Tracheal epithelial cell (primary cell): ENCODE measurements around the gene GSDMA. TPM values are rescaled to one million over a fixed set of nuclear protein-coding genes. Genes with fewer than 3 reads are reported as not detected.

Experiments
- total RNA-seq: library from RNA; depleted of rRNA; stranded (reverse); fragments of >200 nt; gene quantifications from 2 replicates; pipeline ENCODE4 v1.2.1, GENCODE V29; 2014

Gene GSDMA, protein sequence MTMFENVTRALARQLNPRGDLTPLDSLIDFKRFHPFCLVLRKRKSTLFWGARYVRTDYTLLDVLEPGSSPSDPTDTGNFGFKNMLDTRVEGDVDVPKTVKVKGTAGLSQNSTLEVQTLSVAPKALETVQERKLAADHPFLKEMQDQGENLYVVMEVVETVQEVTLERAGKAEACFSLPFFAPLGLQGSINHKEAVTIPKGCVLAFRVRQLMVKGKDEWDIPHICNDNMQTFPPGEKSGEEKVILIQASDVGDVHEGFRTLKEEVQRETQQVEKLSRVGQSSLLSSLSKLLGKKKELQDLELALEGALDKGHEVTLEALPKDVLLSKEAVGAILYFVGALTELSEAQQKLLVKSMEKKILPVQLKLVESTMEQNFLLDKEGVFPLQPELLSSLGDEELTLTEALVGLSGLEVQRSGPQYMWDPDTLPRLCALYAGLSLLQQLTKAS
- total RNA-seq, result 0.72 TPM in 1 of 2 replicates, not detected in the other

GRCh38 chr17:39962642-39963220, at the start of gene GSDMA:
TSS of gene GSDMA (plus strand) at chr17:39963004. CDS start at chr17:39965688, 2,684 bp downstream.

DNA sequence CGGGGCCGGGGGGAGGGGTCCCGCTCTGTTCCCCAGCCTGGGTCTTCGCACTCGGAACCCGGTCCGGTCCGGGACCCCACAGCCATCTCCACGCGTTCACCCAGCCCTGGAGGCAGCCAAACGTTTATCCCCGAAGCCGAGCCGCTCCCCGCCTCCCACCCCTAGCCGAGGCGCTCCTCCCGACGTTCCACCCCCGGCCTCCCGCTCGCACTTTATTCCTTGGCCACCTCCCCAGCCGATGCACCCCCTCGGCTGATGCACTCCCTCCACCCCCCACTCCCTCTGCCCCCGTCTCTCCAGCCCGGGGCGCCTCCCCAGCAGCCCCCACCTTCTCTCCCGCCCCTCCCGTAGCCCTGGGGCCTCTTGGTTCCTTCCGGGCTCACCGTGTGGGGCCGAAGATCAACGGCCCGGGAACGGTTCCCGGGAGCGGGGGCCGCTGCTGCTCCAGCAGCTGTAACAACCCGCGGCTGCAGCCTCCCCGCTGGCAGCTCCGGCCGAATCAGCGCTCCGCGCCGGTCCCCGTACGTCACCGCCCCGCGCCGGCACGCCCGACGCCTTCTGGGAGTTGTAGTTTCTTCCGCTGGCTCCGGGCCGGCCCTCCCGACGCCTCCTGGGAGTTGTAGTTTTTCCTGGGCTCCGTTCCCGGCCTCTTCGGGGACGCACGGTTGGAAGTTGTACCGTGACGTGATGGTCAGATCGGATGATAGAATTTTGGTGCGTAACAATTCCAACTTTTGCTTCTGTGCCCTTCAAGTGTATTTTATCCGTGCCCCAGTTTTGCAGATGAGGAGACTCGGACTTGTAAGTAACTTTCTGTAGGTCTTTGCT, 35.5 kb upstream of the GSDMA start, which contains the start of the genes LRRC3C and ORMDL3:
TSS of gene LRRC3C (plus strand) at position 632 of the 828 bp plus-strand sequence. CDS start 13,792 bp downstream, outside the sequence.
TSS of gene ORMDL3 (minus strand) at position 501 of the 828 bp plus-strand sequence. CDS start 3,398 bp downstream, outside the sequence.

GRCh38 chr17:39980351-39981206, 17.8 kb downstream of the GSDMA start, which contains the start of gene PSMD3:
TSS of gene PSMD3 (plus strand) at chr17:39980807. CDS start at chr17:39980971, 164 bp downstream.

GRCh38 chr17:40015005-40015997, 52.5 kb downstream of the GSDMA start, which contains the start of gene CSF3:
TSS of gene CSF3 (plus strand) at chr17:40015440. CDS start at chr17:40015475, 35 bp downstream.

Other genes starting within 250 kb of the GSDMA start
- gene MIEN1, start 232.5 kb upstream of the GSDMA start, total RNA-seq, result 13.0 and 14.7 TPM in 2 replicates
- 8.3 and 19.0 TPM in 2 replicates for gene GRB7, start 225.1 kb upstream of the GSDMA start, total RNA-seq
- under 0.01 TPM in 1 of 2 replicates, not detected in the other for gene IKZF3, start 98.7 kb upstream of the GSDMA start, total RNA-seq
- not detected in 2 replicates for gene ZPBP2, start 94.8 kb upstream of the GSDMA start, total RNA-seq
- 2.4 and 2.8 TPM in 2 replicates for gene GSDMB, start 44.4 kb upstream of the GSDMA start, total RNA-seq
- 40.1 and 44.1 TPM in 2 replicates for gene ORMDL3, start 35.4 kb upstream of the GSDMA start, total RNA-seq
- not detected in 2 replicates for gene LRRC3C, start 35.3 kb upstream of the GSDMA start, total RNA-seq
- 102 and 105 TPM in 2 replicates for gene PSMD3, start 17.8 kb downstream of the GSDMA start, total RNA-seq
- gene CSF3, start 52.4 kb downstream of the GSDMA start, total RNA-seq, result 0.96 TPM in 1 of 2 replicates, not detected in the other
- gene MED24, start 91.4 kb downstream of the GSDMA start, total RNA-seq, result 26.5 and 38.2 TPM in 2 replicates
- gene THRA, start 100.0 kb downstream of the GSDMA start, total RNA-seq, result 8.1 and 8.9 TPM in 2 replicates
- 0.72 and 1.9 TPM in 2 replicates for gene NR1D1, start 137.6 kb downstream of the GSDMA start, total RNA-seq
- gene MSL1, start 159.0 kb downstream of the GSDMA start, total RNA-seq, result 23.9 and 32.0 TPM in 2 replicates
- gene CASC3, start 177.5 kb downstream of the GSDMA start, total RNA-seq, result 10.4 and 14.5 TPM in 2 replicates
- gene RAPGEFL1, start 214.5 kb downstream of the GSDMA start, total RNA-seq, result 9.6 and 61.4 TPM in 2 replicates